Epithelial cell of proximal tubule (primary cell): Measurements from ENCODE around the gene PHF2. TPM values are rescaled to one million over a fixed set of nuclear protein-coding genes. Genes with fewer than 3 reads are reported as not detected.

Experiments
- DNase-seq: peaks from one replicate; pipeline ENCODE4 v3.0.0-alpha.2; 2011; ENCODE audit warnings: low read depth
- H3K4me3 ChIP-seq: 2 replicates; pipeline ENCODE4 v1.5.1; 2011; ENCODE audit warnings: low read depth, mild to moderate bottlenecking, low read length
- CTCF ChIP-seq: conservative IDR thresholded peaks from 2 replicates; pipeline ENCODE4 v1.5.1; 2012; ENCODE audit warnings: low read depth, mild to moderate bottlenecking, low read length
- total RNA-seq: library from RNA; depleted of rRNA; stranded (reverse); fragments of >200 nt; gene quantifications from 2 replicates; pipeline ENCODE4 v1.2.3, GENCODE V29; 2015

Gene PHF2
- total RNA-seq, 1 donor from 2014 or later, result 11.4 TPM

- peak overlapping the region; percentile 72 for H3K4me3 ChIP-seq
- TF ChIP-seq CTCF, result no peak
- no peak for DNase-seq
These were observed 9.0 kb upstream of the PHF2 start for GRCh38 chr9:93567271-93567959.

- H3K4me3 ChIP-seq, result no peak overlapping the region
- no peak for DNase-seq
- no peak for TF ChIP-seq CTCF
These were observed 8.2 kb upstream of the PHF2 start for GRCh38 chr9:93568169-93568568.

- no peak for TF ChIP-seq CTCF
- no peak overlapping the region for H3K4me3 ChIP-seq
- DNase-seq, result no peak
These were observed 6.7 kb upstream of the PHF2 start for GRCh38 chr9:93569621-93570174.

- no peak overlapping the region for H3K4me3 ChIP-seq
- no peak for DNase-seq
- TF ChIP-seq CTCF, result no peak
These were observed 4.2 kb upstream of the PHF2 start for GRCh38 chr9:93572221-93572620.

- no peak overlapping the region for H3K4me3 ChIP-seq
- no peak for TF ChIP-seq CTCF
- no peak for DNase-seq
These were observed 3.5 kb upstream of the PHF2 start for GRCh38 chr9:93572636-93573515.

GRCh38 chr9:93573516-93573828 lies 2.9 kb upstream of the PHF2 start:
- no peak for TF ChIP-seq CTCF
- DNase-seq, result no peak
- no peak overlapping the region for H3K4me3 ChIP-seq
